GM19328 (cell line): Measurements from ENCODE around the gene FOSB.

Experiments used
- ATAC-seq: cut with Tn5 transposase; IDR thresholded peaks from one replicate; pipeline ENCODE4 v1.9.1; 2021; ENCODE audit warnings: mild to moderate bottlenecking, moderate library complexity; ENCODE audit not compliant: unreplicated experiment

The FOSB gene

GRCh38 chr19:45467115-45467455 is 711 bp upstream of the FOSB start:
- no peak for ATAC-seq

GRCh38 chr19:45468159-45468651 is 409 bp downstream of the FOSB start:
- no peak for ATAC-seq

GRCh38 chr19:45468803-45469131 is 971 bp downstream of the FOSB start:
- peak; percentile 11 for ATAC-seq

DNA sequence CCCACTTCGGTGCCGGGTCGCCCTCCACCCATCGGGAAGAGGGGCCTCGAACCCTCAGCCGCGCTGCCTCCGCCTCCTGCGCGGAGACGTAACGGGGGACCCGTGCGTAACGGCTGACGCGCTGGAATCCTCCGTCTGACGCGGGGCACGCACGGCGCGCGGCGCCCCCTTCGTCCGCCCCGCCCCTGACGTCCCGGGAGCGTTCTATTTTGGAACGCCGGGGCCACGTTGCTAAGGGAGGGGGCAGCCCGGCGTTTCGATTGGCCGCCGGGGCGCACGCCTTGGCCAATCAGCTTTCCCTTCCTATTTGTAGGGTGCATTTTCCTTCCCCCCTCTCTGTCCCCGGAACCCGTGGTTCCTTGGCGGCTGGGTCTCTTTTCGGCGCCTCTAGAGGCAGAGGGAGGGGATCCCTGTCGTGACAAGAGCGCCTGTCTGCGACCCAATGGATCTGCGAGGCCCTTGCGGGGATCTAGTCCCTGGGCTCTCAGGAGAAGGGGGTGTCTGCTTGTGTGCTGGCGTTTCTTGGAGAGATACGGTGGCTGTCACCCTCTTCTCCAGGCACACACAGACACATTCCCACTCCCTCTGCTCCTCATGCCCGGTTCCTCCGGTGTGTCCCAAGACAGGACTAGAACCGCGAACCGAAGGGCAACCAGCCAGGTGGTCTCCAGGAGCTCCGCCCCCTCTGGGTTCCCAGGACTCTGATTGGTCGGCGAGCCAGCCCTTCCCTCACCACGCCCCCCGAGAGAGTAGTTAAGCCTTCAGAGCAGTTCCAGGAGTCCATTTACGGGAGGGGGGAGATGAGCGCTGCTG is 1.5 kb downstream of the FOSB start:
- peak; percentile 66 for ATAC-seq

DNA sequence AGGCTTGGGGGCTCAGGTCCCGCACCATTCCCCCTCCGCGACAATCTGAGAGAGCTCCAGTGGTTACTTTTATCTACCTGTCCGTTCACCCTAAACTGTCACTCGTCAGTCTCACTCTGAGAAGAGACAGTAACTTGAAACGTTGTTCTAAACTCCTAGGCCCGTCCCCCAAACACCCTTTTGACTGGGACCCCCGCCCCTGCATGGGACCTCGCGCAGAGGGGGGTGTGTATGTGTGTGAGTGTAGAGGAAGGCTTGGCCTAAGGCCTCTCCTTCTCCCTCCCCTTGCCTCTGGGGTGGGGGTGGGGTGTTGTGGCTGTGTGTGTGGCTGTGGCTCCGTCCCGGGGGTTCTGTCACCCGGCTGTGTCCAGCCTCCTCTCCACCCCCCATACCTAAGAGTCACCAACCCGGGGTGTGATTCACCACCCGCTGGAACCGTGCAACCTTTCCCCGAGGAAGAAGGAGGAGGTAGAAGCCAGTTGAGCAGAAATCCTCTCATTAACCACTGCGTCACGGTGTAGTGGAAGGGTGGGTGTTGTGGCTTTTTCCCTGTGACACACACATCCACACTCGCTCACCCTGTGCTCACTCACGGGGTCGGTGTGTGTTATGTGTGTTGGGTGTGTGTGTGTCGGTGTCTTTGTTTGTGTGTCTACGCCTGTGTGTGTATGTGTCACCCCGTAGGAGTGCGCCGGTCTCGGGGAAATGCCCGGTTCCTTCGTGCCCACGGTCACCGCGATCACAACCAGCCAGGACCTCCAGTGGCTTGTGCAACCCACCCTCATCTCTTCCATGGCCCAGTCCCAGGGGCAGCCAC is 2.4 kb downstream of the FOSB start:
- ATAC-seq = no peak

GRCh38 chr19:45470762-45471081 is 2.9 kb downstream of the FOSB start:
- ATAC-seq = no peak

DNA sequence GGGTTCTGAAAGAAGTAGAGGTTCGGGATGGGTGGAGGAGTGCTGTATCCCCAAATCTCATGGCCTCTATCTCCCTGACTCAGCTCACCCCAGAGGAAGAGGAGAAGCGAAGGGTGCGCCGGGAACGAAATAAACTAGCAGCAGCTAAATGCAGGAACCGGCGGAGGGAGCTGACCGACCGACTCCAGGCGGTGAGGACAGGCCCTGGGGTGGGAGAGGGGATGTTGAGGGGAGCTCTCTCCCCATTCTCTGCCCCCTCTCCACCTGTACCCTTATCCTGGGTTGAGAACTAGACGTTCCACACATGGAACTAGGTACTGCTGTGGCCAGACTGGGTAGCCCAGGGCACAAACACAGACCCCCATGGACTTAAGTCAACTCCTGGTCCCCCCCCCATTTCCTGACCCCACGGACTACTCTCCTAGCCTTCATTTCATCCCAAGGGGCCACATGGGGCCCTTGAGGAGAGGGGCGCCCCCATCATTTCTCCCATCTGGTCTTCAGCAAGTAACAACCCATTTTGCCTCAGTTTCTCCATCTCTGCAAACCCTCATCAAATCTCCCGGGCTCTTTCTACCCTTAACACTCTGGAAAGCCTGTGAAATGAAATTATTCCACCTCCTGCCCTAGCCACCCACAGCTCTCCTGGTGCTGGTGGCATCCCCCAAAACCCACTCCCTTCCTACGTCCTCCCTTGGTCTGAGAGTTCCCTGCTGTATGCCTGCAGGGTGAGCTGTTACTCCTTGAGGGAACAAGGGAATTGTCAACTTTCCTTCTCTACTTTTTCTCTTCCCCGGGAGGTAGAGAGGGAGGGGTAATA is 3.5 kb downstream of the FOSB start:
- no peak for ATAC-seq

DNA sequence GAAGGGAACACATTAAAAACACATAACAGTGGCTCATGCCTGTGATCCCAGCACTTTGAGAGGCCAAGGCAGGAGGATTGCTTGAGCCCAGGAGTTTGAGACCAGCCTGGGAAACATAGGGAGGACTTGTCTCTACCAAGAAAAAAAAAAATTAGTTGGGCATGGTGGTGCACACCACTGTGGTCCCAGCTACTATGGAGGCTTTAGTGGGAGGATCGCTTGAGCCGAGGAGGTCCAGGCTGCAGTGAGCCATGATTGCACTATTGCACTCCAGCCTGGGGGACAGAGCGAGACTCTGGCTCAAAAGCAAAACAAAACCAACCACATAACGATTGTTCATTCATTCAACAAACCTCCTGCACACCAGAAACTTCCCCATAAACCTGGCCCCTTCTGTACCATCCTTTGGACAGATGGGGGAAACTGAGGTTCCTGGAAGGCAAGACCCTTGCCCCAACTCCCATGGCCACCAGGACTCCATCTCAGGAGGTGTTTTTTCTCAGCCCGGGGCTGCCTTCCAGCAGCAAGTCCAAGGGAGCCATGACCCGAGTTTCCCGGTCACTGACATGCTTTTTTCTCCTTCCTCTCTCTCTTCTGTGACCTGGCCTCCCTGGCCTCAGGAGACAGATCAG is 4.3 kb downstream of the FOSB start:
- no peak for ATAC-seq

DNA sequence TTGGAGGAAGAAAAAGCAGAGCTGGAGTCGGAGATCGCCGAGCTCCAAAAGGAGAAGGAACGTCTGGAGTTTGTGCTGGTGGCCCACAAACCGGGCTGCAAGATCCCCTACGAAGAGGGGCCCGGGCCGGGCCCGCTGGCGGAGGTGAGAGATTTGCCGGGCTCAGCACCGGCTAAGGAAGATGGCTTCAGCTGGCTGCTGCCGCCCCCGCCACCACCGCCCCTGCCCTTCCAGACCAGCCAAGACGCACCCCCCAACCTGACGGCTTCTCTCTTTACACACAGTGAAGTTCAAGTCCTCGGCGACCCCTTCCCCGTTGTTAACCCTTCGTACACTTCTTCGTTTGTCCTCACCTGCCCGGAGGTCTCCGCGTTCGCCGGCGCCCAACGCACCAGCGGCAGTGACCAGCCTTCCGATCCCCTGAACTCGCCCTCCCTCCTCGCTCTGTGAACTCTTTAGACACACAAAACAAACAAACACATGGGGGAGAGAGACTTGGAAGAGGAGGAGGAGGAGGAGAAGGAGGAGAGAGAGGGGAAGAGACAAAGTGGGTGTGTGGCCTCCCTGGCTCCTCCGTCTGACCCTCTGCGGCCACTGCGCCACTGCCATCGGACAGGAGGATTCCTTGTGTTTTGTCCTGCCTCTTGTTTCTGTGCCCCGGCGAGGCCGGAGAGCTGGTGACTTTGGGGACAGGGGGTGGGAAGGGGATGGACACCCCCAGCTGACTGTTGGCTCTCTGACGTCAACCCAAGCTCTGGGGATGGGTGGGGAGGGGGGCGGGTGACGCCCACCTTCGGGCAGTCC is 5.0 kb downstream of the FOSB start:
- no peak for ATAC-seq

DNA sequence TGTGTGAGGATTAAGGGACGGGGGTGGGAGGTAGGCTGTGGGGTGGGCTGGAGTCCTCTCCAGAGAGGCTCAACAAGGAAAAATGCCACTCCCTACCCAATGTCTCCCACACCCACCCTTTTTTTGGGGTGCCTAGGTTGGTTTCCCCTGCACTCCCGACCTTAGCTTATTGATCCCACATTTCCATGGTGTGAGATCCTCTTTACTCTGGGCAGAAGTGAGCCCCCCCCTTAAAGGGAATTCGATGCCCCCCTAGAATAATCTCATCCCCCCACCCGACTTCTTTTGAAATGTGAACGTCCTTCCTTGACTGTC is 5.5 kb downstream of the FOSB start:
- no peak for ATAC-seq

GRCh38 chr19:45473682-45474605 is 6.1 kb downstream of the FOSB start:
- no peak for ATAC-seq

- ATAC-seq = no peak
Measured at GRCh38 chr19:45474606-45475521, 7.1 kb downstream of the FOSB start.

- ATAC-seq = no peak
Measured at GRCh38 chr19:45475537-45476291, 7.9 kb downstream of the FOSB start.

- ATAC-seq = no peak
Measured at GRCh38 chr19:45476304-45476703, 8.5 kb downstream of the FOSB start.

DNA sequence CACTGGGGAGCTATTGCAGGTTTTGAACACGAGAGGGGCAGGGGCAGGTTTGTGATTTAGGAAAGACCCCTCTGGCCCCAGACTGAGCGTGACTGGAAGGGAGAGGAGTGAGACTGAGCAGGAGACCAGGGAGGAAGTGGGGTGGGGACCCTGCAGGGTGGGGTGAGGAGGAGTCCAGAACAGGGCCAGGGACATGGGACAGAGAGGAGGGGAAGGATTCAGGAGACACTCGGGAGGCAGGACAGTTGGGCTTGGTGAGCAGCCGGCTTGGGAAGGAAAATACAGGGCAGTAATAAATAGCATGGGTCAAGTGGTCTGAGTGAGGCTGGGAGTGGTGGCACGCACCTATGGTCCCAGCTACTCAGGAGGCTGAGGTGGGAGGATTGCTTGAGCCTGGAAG is 9.4 kb downstream of the FOSB start:
- ATAC-seq = no peak

GRCh38 chr19:45477713-45478453 is 10.1 kb downstream of the FOSB start:
- ATAC-seq = no peak
